ENCODE results near the gene LRP8. TPM values are rescaled to one million over a fixed set of nuclear protein-coding genes. Genes with fewer than 3 reads are reported as not detected.

LRP8 gene
- total and polyA plus RNA-seq, 2 donors (not counting 3 experiments of a cell fraction or from before 2014, with no cell fraction given) = 40.9 to 62.2 TPM

DNA sequence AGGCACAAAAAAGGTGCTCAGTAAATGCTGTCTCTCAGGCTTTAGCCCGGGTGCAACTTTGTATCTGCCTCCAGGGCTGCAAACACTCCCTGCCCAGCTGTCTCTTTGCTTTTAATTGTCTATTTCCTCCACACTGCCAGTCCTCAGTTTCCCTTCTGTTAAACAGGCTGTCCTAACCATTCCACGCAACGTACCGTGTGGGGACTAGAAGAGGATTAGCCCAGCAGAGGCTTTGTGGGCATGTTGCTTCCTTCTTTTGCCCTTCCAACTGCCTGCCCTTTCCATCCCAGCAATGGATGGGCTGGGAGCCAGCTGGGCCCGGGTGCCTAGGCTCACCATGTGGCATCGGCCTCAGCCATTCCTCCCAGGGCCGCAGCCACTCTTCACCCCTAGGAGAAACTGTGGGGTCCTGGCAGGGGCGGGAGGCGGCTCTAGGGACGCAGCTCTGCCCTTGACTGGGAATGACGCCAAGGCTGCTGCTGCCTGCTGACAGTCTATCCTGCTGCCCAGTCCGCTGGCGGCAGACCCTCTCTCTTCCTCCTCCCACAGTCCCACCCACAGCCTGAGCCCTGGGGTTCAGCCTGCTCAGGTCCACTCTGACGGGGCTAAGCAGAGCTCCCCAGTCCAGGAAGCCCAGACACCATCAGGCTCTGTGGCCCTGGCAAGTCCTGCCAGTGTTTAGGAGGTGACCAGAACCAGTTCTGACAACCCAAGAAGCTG is 40.6 kb upstream of the LRP8 start:
- Histone ChIP-seq H3K9ac (replicated peaks; ENCODE audit: extremely low read depth, insufficient read depth, low read length) (no peak overlapping the region), H3K4me1 (ENCODE audit: control insufficient read depth, extremely low read depth, insufficient read depth, low read length) (no peaks in the 10 kb centered on the region), H4K20me1 (replicated peaks; ENCODE audit: control insufficient read depth, extremely low read depth, insufficient read depth, low read length) (no peaks in the 10 kb centered on the region), H2AFZ (ENCODE audit: low read depth, low read length) (no peak overlapping the region), H3K4me3 (replicated peaks in 1 of 3; ENCODE audit: insufficient read depth in 1 of 3, low read depth in 1 of 3, low read length in 3 of 3) (no peak overlapping the region), H3K9me3 (replicated peaks; ENCODE audit: control insufficient read depth, insufficient read depth, low read length) (no peaks in the 10 kb centered on the region), H3K9me1 (replicated peaks; ENCODE audit: control insufficient read depth, extremely low read depth, insufficient read depth, low read length) (no peaks in the 10 kb centered on the region), H3K79me2 (ENCODE audit: control insufficient read depth, insufficient read depth, low read length) (no peaks in the 10 kb centered on the region), H3K27me3 (ENCODE audit: control insufficient read depth in 2 of 2, insufficient read depth in 2 of 2, low read length in 2 of 2) (peaks cover 0 to 2% of the 10 kb centered on the region in 2 experiments), H3K27ac (ENCODE audit: insufficient read depth, low read depth, low read length) (no peak overlapping the region), H3K4me2 (ENCODE audit: insufficient read depth, low read length) (no peak overlapping the region), H3K36me3 (ENCODE audit: control insufficient read depth in 2 of 2, extremely low read depth in 1 of 2, insufficient read depth in 2 of 2, low read length in 2 of 2) (no peaks in the 10 kb centered on the region)
- DNase-seq (ENCODE audit: low read depth, low spot score) (no peak), FAIRE-seq (no peak)
- dilution Hi-C loops (cut with MboI; ENCODE audit: extremely low pct_ligation_motif_present, low sequenced_read_pairs) (no loop called here), intact Hi-C loops (cut with micrococcal nuclease) (no loop called here)
- TF ChIP-seq POLR2AphosphoS5 (IDR thresholded peaks at IDR 0.05; ENCODE audit: insufficient read depth, low read depth, low read length) (no peak), POLR2A (IDR thresholded peaks at IDR 0.05; ENCODE audit: low read depth, low read length) (no peak), EZH2 (IDR thresholded peaks at IDR 0.05; ENCODE audit: borderline replicate concordance, low read depth, low read length, severe bottlenecking) (no peak), MYC (IDR thresholded peaks at IDR 0.05; ENCODE audit: low read depth, low read length) (no peak), FOS (IDR thresholded peaks at IDR 0.05; ENCODE audit: borderline replicate concordance, insufficient read depth, low read length) (no peak), GATA2 (IDR thresholded peaks at IDR 0.05; ENCODE audit: insufficient read depth, insufficient read length, low read depth, low read length) (no peak), JUN (IDR thresholded peaks at IDR 0.05; ENCODE audit: borderline replicate concordance, insufficient read depth, insufficient read length, low read depth) (no peak)
- TF ChIP-seq, protein P1, sequence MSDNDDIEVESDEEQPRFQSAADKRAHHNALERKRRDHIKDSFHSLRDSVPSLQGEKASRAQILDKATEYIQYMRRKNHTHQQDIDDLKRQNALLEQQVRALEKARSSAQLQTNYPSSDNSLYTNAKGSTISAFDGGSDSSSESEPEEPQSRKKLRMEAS (IDR thresholded peaks at IDR 0.05; ENCODE audit: insufficient read depth, insufficient read length) = no peak
- TF ChIP-seq, protein P2, sequence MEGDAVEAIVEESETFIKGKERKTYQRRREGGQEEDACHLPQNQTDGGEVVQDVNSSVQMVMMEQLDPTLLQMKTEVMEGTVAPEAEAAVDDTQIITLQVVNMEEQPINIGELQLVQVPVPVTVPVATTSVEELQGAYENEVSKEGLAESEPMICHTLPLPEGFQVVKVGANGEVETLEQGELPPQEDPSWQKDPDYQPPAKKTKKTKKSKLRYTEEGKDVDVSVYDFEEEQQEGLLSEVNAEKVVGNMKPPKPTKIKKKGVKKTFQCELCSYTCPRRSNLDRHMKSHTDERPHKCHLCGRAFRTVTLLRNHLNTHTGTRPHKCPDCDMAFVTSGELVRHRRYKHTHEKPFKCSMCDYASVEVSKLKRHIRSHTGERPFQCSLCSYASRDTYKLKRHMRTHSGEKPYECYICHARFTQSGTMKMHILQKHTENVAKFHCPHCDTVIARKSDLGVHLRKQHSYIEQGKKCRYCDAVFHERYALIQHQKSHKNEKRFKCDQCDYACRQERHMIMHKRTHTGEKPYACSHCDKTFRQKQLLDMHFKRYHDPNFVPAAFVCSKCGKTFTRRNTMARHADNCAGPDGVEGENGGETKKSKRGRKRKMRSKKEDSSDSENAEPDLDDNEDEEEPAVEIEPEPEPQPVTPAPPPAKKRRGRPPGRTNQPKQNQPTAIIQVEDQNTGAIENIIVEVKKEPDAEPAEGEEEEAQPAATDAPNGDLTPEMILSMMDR (IDR thresholded peaks at IDR 0.05; ENCODE audit: extremely low read depth in 1 of 2, insufficient read depth in 1 of 2, low read depth in 1 of 2, low read length in 2 of 2) = no peak
- no TSS peak for BruUV-seq (replicated peaks)
- ChIA-PET POLR2A (no interaction called here), CTCF (interaction anchor here (0.7 to 1.4 kb wide), 5 partner anchors 12 to 713 kb away, joined by 3 to 6 read pairs (median 4); no protein-coding TSS in a partner anchor)
